BJ (cell line): ENCODE measurements around the gene SYNPO. TPM values are rescaled to one million over a fixed set of nuclear protein-coding genes. Genes with fewer than 3 reads are reported as not detected.

Source experiments
- CTCF ChIA-PET: fragments of 350-600 bp; formaldehyde crosslinking; extraction: SDS; loops from one replicate; lab custom pipeline; 2021; ENCODE audit warnings: antibody characterized with exemption, inconsistent platforms; lab: Yijun Ruan, JAX
- POLR2A ChIA-PET: fragments of 300-600 bp; sonication (Branson Sonifier 250); formaldehyde crosslinking; extraction: SDS; loops from one replicate; lab custom pipeline; 2021; ENCODE audit warnings: antibody characterized with exemption; lab: Charles Lee
- DNase-seq: peaks from one replicate; pipeline ENCODE4 v3.0.0-alpha.2; 2011; ENCODE audit warnings: low read depth
- H3K27me3 ChIP-seq: 2 replicates; pipeline ENCODE4 v1.6.0; 2011; ENCODE audit warnings: low read length; ENCODE audit not compliant: control insufficient read depth, insufficient read depth
- H3K36me3 ChIP-seq: 2 replicates; pipeline ENCODE4 v1.5.1; 2011; ENCODE audit warnings: low read length; ENCODE audit not compliant: control insufficient read depth, insufficient read depth
- H3K4me3 ChIP-seq: 2 replicates; pipeline ENCODE4 v1.5.1; 2011; ENCODE audit warnings: low read depth, mild to moderate bottlenecking, control low read depth, low read length
- CTCF ChIP-seq: IDR thresholded peaks from 2 replicates; pipeline ENCODE4 v1.5.1; 2011; ENCODE audit warnings: low read depth, mild to moderate bottlenecking, control low read depth, inconsistent platforms, low read length, moderate library complexity; ENCODE audit not compliant: insufficient read depth
- polyA plus RNA-seq: library from polyadenylated mRNA; depleted of rRNA; stranded (reverse); fragments of >200 nt; gene quantifications from 2 replicates; pipeline ENCODE4 v1.2.3, GENCODE V29; 2011

Gene SYNPO
- polyA plus RNA-seq, 1 experiment, result 8.4 TPM

GRCh38 chr5:150627731-150628545, 12.5 kb upstream of the SYNPO start:
- Histone ChIP-seq H3K4me3 (no peak overlapping the region), H3K27me3 (no peaks in the 10 kb centered on the region), H3K36me3 (no peaks in the 10 kb centered on the region)
- no peak for DNase-seq
- no peak for TF ChIP-seq CTCF
- POLR2A ChIA-PET, result no interaction called here
- CTCF ChIA-PET, result interaction anchor here (2.2 kb wide), 1 partner anchor 17 kb away, joined by 5 read pairs; no protein-coding TSS in a partner anchor

- CTCF ChIA-PET, result interaction anchor here (0.8 to 1.2 kb wide), 2 partner anchors 14 to 39 kb away, joined by 3 to 4 read pairs; no protein-coding TSS in a partner anchor
- POLR2A ChIA-PET, result interaction anchor here (0.7 kb wide), 1 partner anchor 9 kb away, joined by 3 read pairs; no protein-coding TSS in a partner anchor
- no peaks in the 10 kb centered on the region for H3K27me3 ChIP-seq
- no peak for DNase-seq
- H3K36me3 ChIP-seq, result no peaks in the 10 kb centered on the region
- no peak overlapping the region for H3K4me3 ChIP-seq
- TF ChIP-seq CTCF, result no peak
Measured at GRCh38 chr5:150628936-150629485, 11.4 kb upstream of the SYNPO start.

- no peak for DNase-seq
- Histone ChIP-seq H3K27me3 (no peaks in the 10 kb centered on the region), H3K4me3 (no peak overlapping the region), H3K36me3 (no peaks in the 10 kb centered on the region)
- POLR2A ChIA-PET, result no interaction called here
- CTCF ChIA-PET, result interaction anchor here (0.8 to 1.2 kb wide), 2 partner anchors 13 to 40 kb away, joined by 3 to 4 read pairs; no protein-coding TSS in a partner anchor
- no peak for TF ChIP-seq CTCF
Measured at GRCh38 chr5:150630016-150630415, 10.4 kb upstream of the SYNPO start.

- ChIA-PET CTCF (interaction anchor here (1.4 kb wide), 1 partner anchor 66 kb away, joined by 4 read pairs; no protein-coding TSS in a partner anchor), POLR2A (no interaction called here)
- no peak overlapping the region for H3K4me3 ChIP-seq
- no peak for DNase-seq
- H3K36me3 ChIP-seq, result no peaks in the 10 kb centered on the region
- TF ChIP-seq CTCF, result no peak
- H3K27me3 ChIP-seq, result no peaks in the 10 kb centered on the region
Measured at GRCh38 chr5:150630461-150631325, 9.8 kb upstream of the SYNPO start.

GRCh38 chr5:150631326-150631701, 9.1 kb upstream of the SYNPO start:
- no peak for TF ChIP-seq CTCF
- CTCF ChIA-PET, result interaction anchor here (1.4 kb wide), 1 partner anchor 66 kb away, joined by 4 read pairs; no protein-coding TSS in a partner anchor
- DNase-seq, result no peak
- no peaks in the 10 kb centered on the region for H3K36me3 ChIP-seq
- no peaks in the 10 kb centered on the region for H3K27me3 ChIP-seq
- H3K4me3 ChIP-seq, result no peak overlapping the region
- POLR2A ChIA-PET, result no interaction called here
